Tibial artery (tissue), 4 donors: ENCODE data around the gene APPL2.

Source experiments
- DNase-seq, 2 donors: peaks; one replicate each; pipeline ENCODE4 v3.0.0-alpha.2; 2019
- H3K27ac ChIP-seq, 2 donors: fragments of 200-600 bp; sonication (generic) in 1 of 2; 1 replicate in 1 of 2; 2 replicates in 1 of 2; pipeline ENCODE4 v1.5.1; 2018 to 2019; ENCODE audit warnings: mild to moderate bottlenecking in 1 of 2
- H3K27me3 ChIP-seq, 2 donors: fragments of 200-600 bp; sonication (generic) in 1 of 2; one replicate each; pipeline versions ENCODE4 v1.5.1 to v1.6.0; 2016 to 2019
- H3K36me3 ChIP-seq, 3 donors: fragments of 200-600 bp; sonication (generic) in 2 of 3; one replicate each; pipeline ENCODE4 v1.5.1; 2016 to 2019; ENCODE audit warnings: mild to moderate bottlenecking in 2 of 3
- H3K4me1 ChIP-seq, 4 donors: fragments of 200-600 bp; sonication (generic) in 2 of 4; 1 replicate in 3 of 4; 2 replicates in 1 of 4; pipeline ENCODE4 v1.5.1; 2016 to 2019
- H3K4me3 ChIP-seq, 2 donors: fragments of 200-600 bp; sonication (generic) in 1 of 2; 1 replicate in 1 of 2; 2 replicates in 1 of 2; pipeline ENCODE4 v1.5.1; 2018 to 2019; ENCODE audit warnings: mild to moderate bottlenecking in 2 of 2
- H3K9me3 ChIP-seq, 3 donors: fragments of 200-600 bp; sonication (generic) in 1 of 3; one replicate each; pipeline ENCODE4 v1.5.1; 2016 to 2019
- intact Hi-C: fragments of 100-400 bp; cut with DNase I; formaldehyde crosslinking; loops from one replicate; pipeline ENCODE4 v1.15.0; 2023; ENCODE audit warnings: low total_unique reads
- TF ChIP-seq, protein P1 (sequence below), 2 experiments: fragments of 200-600 bp in 1 of 2; fragments of 450-650 bp in 1 of 2; IDR thresholded peaks; one replicate each; pipeline ENCODE4 v1.5.1; 2017 to 2019; ENCODE audit warnings: antibody characterized with exemption in 2 of 2, mild to moderate bottlenecking in 1 of 2, moderate library complexity in 1 of 2

Gene APPL2

DNA sequence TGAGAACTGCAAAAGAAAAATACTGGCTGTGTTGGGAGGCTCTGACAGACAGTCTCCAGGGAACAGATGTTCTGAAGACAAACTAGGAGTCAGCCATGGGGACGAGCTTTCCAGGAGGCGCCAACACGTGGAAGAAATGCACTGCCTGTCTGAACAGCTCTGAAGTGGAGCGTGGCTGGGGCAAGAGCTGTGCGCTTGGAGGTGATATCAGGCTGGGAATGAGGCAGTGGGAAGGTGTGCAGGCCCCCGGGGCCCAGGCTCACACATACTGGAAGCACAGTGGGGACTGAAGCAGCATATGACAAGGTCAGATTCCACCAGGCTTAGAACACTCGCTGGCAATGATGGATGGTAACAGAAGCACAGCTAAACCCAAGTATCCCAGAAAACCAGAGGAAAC, 17.5 kb downstream of the APPL2 start:
- H3K36me3 ChIP-seq: peaks cover 23 to 66% (median 58%) of the 10 kb centered on the region in 3 donors
- intact Hi-C loops: no loop called here

DNA sequence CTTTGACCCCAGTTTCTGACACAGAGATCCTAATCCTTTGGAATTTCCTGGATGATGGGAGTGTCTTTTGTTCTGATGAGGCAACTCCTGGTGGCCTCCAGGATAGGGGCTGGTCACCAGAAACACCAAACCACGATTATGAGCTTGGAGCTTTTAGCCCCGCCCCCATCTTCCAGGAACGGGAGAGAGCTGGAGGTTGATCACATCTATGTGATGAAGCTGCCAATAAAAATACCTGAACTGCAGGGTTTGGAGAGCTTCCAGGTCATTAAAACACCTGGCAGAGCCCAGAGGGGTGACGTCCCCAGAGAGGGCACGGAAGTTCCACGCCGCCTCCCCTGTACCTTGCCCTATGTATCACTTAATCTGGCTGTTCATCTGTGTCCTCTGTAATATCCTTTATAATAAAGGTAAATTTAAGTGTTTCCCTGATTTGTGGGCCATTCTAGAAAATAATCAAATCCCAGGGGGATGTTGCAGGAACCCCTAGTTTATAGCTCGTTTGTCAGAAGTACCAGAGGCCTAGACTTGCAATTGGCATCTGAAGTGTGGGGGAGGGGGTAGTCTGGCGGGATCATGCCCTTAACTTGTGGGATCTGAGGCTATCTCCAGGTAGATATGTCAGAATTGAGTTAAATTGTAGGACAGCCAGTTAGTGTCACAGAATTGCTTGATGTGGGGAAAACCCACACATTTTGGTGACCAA, 21.2 kb downstream of the APPL2 start:
- no peaks in the 10 kb centered on the region for H3K9me3 ChIP-seq
- no peak for DNase-seq
- no peaks in the 10 kb centered on the region for H3K27me3 ChIP-seq
- no peak overlapping the region for H3K27ac ChIP-seq
- peaks cover 0 to 18% (median 12%) of the 10 kb centered on the region in 4 donors for H3K4me1 ChIP-seq
- intact Hi-C loops: no loop called here
- H3K36me3 ChIP-seq: peaks cover 23 to 63% (median 58%) of the 10 kb centered on the region in 3 donors
- TF ChIP-seq, protein P1, sequence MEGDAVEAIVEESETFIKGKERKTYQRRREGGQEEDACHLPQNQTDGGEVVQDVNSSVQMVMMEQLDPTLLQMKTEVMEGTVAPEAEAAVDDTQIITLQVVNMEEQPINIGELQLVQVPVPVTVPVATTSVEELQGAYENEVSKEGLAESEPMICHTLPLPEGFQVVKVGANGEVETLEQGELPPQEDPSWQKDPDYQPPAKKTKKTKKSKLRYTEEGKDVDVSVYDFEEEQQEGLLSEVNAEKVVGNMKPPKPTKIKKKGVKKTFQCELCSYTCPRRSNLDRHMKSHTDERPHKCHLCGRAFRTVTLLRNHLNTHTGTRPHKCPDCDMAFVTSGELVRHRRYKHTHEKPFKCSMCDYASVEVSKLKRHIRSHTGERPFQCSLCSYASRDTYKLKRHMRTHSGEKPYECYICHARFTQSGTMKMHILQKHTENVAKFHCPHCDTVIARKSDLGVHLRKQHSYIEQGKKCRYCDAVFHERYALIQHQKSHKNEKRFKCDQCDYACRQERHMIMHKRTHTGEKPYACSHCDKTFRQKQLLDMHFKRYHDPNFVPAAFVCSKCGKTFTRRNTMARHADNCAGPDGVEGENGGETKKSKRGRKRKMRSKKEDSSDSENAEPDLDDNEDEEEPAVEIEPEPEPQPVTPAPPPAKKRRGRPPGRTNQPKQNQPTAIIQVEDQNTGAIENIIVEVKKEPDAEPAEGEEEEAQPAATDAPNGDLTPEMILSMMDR (IDR thresholded peaks at IDR 0.05): no peak
- no peak overlapping the region for H3K4me3 ChIP-seq

More for the DNA sequence above, 17.5 kb downstream of the APPL2 start:
- Histone ChIP-seq H3K4me1 (peaks cover 0 to 52% (median 31%) of the 10 kb centered on the region in 4 donors), H3K27ac (peak overlapping the region; percentile 1 to 23), H3K27me3 (no peaks in the 10 kb centered on the region), H3K4me3 (no peak overlapping the region), H3K9me3 (no peaks in the 10 kb centered on the region)
- TF ChIP-seq, protein P1 (IDR thresholded peaks at IDR 0.05): no peak
- no peak for DNase-seq

DNA sequence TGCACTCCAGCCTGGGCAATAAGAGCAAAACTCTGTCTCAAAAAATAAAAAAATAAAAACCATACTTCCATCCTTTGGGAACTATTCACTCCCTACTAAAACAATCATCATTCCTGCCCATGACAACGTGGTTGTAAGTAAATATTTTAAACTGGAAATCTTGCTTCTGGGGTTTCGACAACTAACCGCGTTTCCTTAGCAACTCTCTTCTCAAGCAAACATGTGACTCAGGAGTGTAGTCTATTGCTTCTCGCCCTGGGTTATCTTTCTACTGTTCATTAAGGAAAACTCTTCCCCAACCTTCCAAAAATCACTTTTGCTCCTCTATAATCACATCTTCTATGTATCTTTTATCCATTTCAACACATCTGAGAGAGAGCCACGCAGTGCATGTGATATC, 21.8 kb downstream of the APPL2 start:
- Histone ChIP-seq H3K4me3 (no peak overlapping the region), H3K27ac (no peak overlapping the region), H3K36me3 (peaks cover 23 to 70% (median 65%) of the 10 kb centered on the region in 3 donors), H3K9me3 (no peaks in the 10 kb centered on the region), H3K27me3 (no peaks in the 10 kb centered on the region), H3K4me1 (peaks cover 0 to 15% (median 9%) of the 10 kb centered on the region in 4 donors)
- intact Hi-C loops: no loop called here
- TF ChIP-seq, protein P1 (IDR thresholded peaks at IDR 0.05): no peak
- DNase-seq: no peak

DNA sequence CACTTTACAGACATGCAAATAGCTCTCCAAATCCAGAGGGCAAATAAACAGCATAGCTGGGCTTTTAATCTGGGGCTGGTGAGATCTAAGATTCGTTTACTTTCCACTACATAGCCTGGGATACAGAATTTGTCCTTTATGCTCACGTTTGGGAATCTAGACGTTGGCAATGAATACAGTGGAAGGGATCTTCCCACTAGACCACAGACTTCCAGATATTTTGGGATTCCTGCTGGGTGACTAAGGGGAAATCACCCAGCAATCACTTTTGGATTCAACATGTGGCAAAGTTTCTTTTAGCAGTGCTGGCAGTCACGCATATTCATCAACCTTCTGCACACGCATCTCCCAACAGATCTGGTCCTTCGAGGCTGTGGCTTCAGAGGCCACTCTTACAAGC, 23.5 kb downstream of the APPL2 start:
- intact Hi-C loops: no loop called here
- no peak for DNase-seq
- Histone ChIP-seq H3K4me1 (peaks cover 0 to 4% (median 0%) of the 10 kb centered on the region in 4 donors), H3K9me3 (no peaks in the 10 kb centered on the region), H3K36me3 (peaks cover 34 to 78% (median 70%) of the 10 kb centered on the region in 3 donors), H3K27ac (no peak overlapping the region), H3K4me3 (no peak overlapping the region), H3K27me3 (no peaks in the 10 kb centered on the region)
- TF ChIP-seq, protein P1 (IDR thresholded peaks at IDR 0.05): no peak

DNA sequence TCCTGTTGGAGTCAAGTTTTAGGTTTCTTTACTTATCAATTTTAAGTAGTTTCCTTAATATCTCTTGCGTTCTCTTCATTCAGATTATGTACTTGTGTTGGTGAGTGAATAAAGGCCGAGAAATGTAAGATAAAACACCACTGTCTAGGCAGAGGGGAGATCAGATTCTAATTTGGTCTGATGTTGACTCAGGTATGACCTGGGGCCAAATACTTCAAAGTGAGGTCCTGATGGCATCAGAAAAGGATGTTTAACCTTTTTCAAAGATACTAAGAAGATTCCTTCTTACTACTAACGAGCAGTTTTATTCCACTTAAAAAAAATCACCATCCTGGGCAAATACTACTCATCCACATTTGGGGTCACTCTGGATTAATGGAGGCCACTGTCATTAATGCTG, 26.9 kb downstream of the APPL2 start:
- H3K27ac ChIP-seq: no peak overlapping the region
- no peaks in the 10 kb centered on the region for H3K9me3 ChIP-seq
- no peaks in the 10 kb centered on the region for H3K4me1 ChIP-seq
- no peaks in the 10 kb centered on the region for H3K27me3 ChIP-seq
- peaks cover 45 to 81% (median 75%) of the 10 kb centered on the region in 3 donors for H3K36me3 ChIP-seq
- intact Hi-C loops: no loop called here
- TF ChIP-seq, protein P1 (IDR thresholded peaks at IDR 0.05): no peak
- DNase-seq: no peak
- no peak overlapping the region for H3K4me3 ChIP-seq
